Kidney glomerular epithelial cell (primary cell): ENCODE measurements around the gene PALB2.

Source experiments
- DNase-seq: peaks from one replicate; lab custom pipeline; 2025; lab: John Stamatoyannopoulos, UW

The PALB2 gene

GRCh38 chr16:23581764-23582163 lies 59.3 kb downstream of the PALB2 start:
- DNase-seq: no peak

DNA sequence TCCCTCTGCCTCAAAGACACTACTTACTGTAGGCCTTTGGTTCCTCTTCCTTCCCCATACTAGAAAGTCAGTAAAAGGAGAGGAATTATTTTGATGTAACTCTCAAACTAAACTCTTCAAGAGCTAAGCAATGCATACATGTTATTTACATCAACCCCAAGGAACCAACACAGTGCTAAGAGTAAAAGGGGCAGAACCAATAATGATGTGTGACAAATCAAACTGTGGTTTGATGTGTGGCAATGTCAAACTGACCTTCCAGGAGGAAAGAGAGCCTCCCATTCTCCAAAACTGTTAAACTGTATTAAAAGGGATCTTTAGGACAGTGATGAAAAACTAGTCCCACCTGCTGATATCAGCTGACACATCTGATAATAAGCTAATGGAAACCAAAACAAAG lies 60.7 kb downstream of the PALB2 start:
- DNase-seq: no peak

- no peak for DNase-seq
Observed at GRCh38 chr16:23579371-23579770, 61.7 kb downstream of the PALB2 start.

DNA sequence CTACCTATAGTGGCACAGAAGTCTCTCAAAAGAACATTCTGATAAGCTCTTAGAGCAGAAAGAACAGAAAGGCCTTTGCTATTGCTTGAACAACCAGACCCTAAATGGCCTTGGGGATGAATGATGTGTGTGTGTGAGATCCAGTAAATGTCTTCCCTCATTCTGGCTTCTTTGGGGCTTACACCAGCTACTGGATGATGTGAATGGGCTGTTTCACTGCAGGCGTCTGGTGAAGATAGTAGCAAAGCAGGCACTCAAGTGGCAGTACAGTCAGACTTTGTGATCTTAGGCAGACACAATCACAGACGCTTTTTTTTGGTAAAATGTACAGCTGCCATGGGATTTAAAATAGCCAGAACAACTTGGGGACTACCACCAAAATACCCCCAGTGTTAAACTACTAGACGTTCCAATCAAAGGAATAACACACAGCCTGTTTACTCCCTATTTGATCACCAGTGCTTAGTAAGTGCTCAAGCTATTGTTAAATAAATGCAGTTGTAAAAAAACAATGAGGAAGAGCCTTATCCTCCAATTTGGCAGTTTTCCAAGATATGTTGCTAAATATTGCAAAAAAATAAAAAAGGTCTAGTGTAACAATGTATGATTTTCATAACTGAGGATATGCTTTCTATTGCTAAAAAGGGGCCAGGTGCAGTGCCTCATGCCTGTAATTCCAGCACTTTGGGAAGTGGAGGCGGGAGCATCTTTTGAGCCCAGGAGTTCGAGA lies 62.8 kb downstream of the PALB2 start:
- DNase-seq: no peak

DNA sequence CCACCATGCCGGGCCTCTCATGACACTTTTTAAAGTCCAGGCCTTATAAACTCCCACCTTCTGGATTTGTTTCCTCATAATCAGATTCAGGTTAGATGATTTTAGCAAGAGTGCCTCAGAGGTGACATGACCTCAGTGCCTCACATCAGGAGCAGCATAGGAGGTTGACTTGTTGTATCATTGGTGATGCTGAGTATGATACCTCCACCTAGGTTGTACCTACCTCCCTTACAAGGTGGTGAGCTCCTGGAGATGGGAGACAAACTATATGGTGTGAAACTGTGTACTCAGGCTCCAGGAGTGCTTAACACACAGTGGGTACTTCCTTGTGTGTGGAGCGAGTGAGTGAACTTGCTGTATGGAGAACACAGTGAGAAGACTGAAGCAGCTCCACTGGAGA lies 63.6 kb downstream of the PALB2 start:
- DNase-seq: no peak

- DNase-seq: no peak
Observed at GRCh38 chr16:23575834-23576233, 65.3 kb downstream of the PALB2 start.

GRCh38 chr16:23573817-23574216 lies 67.3 kb downstream of the PALB2 start:
- DNase-seq: no peak

DNA sequence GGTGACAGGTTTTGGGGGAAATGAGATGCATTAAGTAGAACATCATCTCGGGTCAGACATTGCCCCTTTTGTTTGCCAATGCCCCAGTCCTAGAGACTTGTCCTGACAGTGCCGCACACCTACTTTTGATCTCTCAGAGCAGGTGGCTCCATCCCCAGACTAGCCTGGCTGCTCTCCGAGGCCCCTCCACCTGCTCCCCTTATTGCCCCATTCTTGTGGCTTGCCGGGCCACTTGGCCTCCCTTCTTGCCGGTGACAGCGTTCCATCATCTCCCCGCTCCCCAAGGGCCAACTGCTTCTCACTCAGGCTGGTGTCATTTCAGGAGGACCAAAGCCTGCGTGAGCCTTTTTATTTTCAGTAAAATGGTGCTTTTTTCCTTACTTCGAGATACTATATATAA lies 68.7 kb downstream of the PALB2 start:
- DNase-seq: no peak

DNA sequence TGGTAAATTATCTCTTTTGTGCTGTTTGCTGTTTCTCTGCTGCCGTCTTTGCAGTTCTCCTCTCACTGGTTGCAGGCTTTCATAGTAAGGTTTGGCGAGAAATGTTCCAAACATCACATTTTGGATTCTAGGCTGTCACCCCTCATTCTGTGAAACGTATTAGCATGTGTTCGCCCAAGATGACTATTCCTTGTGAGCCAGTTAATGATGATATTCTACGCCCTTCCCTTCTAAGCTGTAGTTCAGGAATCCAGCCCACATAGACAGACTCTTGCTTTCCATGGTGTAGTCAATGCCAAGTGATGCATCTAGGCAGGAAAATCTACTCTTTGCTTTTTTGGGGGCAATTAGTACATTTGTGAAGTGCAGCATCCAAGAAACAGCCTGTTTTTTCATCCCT lies 69.2 kb downstream of the PALB2 start:
- no peak for DNase-seq

DNA sequence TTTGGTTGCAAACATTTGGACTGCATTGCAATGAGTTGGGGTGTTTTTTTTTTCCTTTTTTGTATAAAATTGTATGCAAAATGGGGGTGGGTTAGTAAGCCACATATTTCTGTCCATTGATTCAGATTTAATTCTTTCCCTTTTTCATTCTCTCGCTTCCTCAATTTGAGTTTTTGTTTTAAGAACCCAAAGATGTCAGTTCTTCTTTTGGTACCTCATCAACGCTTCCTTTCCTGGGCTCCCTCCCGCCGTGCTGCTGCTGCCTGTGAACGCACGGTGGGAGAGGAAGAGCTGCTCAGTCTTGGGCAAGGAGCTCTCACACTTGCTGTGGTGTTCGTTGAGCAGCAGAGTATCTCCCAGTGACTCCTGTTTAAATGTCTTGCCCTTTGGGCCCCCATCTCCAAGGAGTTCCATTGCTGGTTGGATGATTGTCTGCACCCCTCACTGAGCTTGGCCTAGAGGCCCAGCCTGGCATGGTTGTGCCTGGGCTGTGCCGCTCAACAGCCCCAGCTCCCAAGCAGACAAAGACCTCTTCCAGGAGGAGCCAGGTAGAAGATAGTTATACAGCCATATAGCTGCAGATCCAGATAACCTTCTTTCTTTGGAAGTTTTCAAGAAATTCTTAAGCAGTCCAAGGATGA lies 70.0 kb downstream of the PALB2 start:
- DNase-seq: no peak

- no peak for DNase-seq
Observed at GRCh38 chr16:23567602-23568001, 73.5 kb downstream of the PALB2 start.

GRCh38 chr16:23566724-23567123 lies 74.4 kb downstream of the PALB2 start:
- DNase-seq: no peak

- DNase-seq: no peak
Observed at GRCh38 chr16:23564575-23565363, 76.3 kb downstream of the PALB2 start.

GRCh38 chr16:23563186-23563585 lies 77.9 kb downstream of the PALB2 start:
- no peak for DNase-seq

DNA sequence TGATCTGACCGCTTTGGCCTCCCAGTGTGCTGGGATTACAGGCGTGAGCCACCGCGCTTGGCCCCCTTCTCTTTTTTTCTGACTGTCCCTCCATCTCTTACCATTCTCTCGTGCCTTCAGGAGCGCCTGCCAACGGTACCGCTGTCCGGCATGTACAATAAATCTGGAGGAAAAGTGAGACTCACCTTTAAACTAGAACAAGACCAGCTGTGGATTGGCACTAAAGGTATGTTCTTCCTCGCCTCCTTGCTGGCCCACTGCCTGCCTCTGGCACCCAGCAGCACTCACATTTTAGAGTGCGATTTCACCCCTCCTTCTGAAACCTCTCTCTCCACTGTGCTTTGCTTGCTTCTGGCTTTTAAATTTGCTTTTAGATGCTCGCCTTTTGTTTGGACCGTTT lies 78.6 kb downstream of the PALB2 start:
- DNase-seq: no peak

- no peak for DNase-seq
Observed at GRCh38 chr16:23561586-23561985, 79.5 kb downstream of the PALB2 start.

DNA sequence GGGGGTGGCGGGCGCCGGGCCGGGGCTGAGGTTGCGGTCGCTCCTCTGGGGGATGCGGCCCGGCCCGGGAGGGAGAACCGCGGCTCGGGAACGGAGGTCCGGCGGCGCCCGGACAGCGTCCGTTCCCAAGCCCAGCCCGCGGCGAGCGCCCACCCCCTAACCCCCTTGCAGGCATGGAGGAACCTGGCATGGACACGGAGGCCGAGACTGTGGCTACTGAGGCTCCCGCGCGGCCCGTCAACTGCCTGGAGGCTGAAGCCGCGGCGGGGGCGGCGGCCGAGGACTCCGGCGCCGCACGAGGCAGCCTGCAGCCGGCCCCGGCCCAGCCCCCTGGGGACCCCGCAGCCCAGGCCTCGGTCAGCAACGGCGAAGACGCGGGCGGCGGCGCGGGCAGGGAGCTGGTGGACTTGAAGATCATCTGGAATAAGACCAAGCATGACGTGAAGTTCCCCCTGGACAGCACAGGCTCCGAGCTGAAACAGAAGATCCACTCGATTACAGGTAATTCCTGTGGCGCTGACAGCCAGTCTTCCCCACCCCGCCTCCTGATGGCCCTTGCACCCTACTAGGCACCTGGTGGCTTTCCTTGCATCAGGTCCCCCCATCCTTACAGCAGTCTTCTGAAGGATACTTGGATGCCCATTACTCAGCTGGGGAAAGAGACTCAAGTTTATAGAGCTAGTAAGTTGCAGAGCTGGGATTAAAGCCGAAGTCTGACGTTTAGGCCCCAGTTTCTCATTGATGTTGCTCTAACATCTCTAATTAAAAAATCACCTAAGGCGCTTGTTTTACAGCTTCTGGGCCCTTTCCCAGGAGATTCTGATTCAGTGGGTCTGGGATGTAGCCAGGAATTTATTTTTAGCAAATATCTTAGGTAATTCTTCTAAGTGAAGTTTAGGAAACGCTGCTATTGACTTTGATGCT lies 83.1 kb downstream of the PALB2 start:
- no peak for DNase-seq

DNA sequence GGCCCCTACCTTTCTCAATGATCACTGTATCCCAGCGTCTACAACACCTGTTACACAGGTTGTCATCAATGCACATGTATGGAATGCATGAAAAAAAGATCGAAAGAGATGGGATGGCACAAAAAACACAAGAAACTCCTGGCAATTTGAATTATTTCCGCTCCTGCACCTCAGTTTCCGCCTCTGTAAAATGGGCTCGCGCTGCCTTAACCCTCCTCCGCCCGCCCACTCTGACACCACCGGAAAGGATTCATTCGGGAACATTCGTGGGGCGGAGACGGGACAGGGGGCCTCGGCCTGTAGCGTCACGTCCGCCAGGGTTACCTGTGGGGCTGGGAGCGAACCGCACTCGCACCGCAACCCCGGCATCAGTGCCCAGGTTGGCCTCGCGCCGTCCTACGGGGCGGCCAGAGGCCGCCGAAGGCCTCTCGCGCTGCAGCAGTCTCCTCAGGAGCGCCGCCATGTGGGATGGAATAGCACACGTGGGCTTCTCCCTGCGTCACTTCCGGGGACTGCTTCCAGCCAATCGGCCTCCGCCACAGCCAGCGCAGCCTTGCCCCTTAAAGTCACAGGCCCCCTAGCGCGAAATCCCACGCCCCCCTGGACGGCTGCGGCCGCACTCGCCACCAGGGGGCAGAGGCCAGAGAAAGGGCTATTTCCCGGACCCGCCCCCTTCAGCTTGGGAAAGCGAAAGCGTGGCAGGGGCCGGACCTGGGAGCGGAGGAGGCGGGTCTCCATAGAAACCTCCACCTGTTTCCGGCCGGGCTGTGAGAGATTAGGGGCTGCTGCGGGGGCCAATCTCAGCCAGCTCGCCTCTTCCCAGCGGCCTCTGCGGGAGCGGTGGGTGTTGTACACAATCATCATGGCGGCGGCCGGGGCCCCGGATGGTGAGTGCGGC lies 84.0 kb downstream of the PALB2 start, which contains the start of the genes EARS2 and UBFD1:
Gene EARS2, minus strand, starts transcription at position 470 of the 898 bp plus-strand sequence. Its CDS starts 7 bp downstream, at position 463.
Gene UBFD1, plus strand, starts transcription at position 847 of the 898 bp plus-strand sequence. Its CDS starts 16 bp downstream, at position 863.
- peak; percentile 95 for DNase-seq

GRCh38 chr16:23554536-23554935 lies 86.6 kb downstream of the PALB2 start:
- DNase-seq: no peak
